22Rv1 (cell line): ENCODE measurements around the gene SUCLG2.

Experiments used
- CTCF ChIP-seq: fragments of 450-650 bp; IDR thresholded peaks from 2 replicates; pipeline ENCODE4 v1.5.1; 2017; ENCODE audit warnings: mild to moderate bottlenecking
- ZFX ChIP-seq: fragments of 450-650 bp; IDR thresholded peaks from 2 replicates; pipeline ENCODE4 v1.6.1; 2017; ENCODE audit warnings: antibody characterized with exemption, borderline replicate concordance

GRCh38 chr3:67599821-67600220 is 54.6 kb downstream of the SUCLG2 start:
- TF ChIP-seq ZFX, result no peak
- no peak for TF ChIP-seq CTCF
